Posterior vena cava (tissue), 2 donors: ENCODE results near the gene MALL. TPM values are rescaled to one million over a fixed set of nuclear protein-coding genes. Genes with fewer than 3 reads are reported as not detected.
"Not testable (repeated sequence)": the region's sequence is repeated elsewhere in the genome, so short reads cannot be mapped to it uniquely, and the experiment has no call there.

Source experiments
- DNase-seq: peaks from one replicate; pipeline ENCODE4 v3.0.0-alpha.2; 2020; ENCODE audit warnings: low spot score
- intact Hi-C, 2 donors: fragments of 100-400 bp; cut with DNase I; formaldehyde crosslinking; loops; one replicate each; pipeline versions ENCODE4 v1.14.1 to v1.14.2; 2022 to 2023
- long read RNA-seq, 2 donors: library from polyadenylated mRNA; unstranded; transcript quantifications; one replicate each; pipeline ENCODE4 v2.0.0, GENCODE V29; 2020 to 2021
- total RNA-seq, 2 donors: library from RNA; stranded (reverse); fragmentation: NEBNext Ultra II Directional; extraction: Animal tissue kit (Norgen Biotek cat#: 25700); gene quantifications; one replicate each; pipeline ENCODE4 v1.2.1, GENCODE V29; 2021
- donor health status: DM: yes; HTN: yes; CAD: no.
- donor health status: DM: yes; HTN: yes; CAD: no.

MALL gene
- total RNA-seq: 10 to 100 TPM; 35.1 to 38.8 TPM
- long read RNA-seq, donor 1, transcript MALL-201 (4 exons, 3,061 nt): major isoform, 16 of 20 reads
- long read RNA-seq, donor 1, partial matches to known transcripts: 0 of 20 reads
- long read RNA-seq, donor 1, other reads (novel, unspliced or antisense): 4 of 20 reads
- long read RNA-seq, donor 2, transcript MALL-201 (4 exons, 3,061 nt): major isoform, 150 of 176 reads
- long read RNA-seq, donor 2, partial matches to known transcripts: 8 of 176 reads
- long read RNA-seq, donor 2, other reads (novel, unspliced or antisense): 17 of 176 reads

DNA sequence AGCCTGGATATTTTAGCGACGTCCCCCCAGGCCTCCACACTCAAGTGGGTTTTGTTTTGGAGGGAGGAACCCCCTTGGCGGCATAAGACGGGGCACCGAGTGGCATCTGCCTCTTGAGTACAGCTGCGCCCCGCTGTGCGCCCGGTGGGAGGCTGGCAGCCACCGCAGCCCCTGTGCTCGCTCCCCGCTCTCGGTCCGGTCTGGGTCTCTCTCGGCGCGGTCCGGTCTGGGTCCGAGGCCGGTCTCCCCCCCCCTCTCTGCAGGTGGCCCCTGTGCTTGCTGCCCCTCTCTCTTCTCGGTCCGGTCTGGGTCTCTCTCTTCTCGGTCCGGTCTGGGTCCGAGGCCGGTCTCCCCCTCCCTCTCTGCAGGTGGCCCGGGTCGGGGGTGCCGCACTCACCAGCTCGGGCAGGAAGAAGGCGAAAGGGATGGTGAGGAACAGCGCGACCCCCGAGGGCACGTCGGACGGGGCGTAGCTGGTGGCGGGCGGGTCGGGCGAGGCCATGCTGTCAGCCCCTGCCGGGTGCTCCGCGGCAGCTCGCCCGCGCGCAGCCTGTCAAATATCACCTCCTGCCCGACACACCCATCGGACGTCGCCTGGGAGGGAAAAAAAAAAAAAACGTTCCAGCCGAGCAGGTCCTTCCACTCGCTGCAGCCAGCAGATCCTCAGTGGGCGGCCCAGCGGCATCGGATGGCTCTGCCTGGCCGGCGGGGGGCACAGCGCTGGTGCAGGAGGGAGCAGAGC, at the start of gene MALL:
MALL (minus strand) TSS at position 532 of the 742 bp plus-strand sequence; CDS start at position 502, 30 bp downstream.
- DNase-seq: no peak
- intact Hi-C loops: no loop called here

GRCh38 chr2:110157153-110157793, 41.7 kb upstream of the MALL start:
- intact Hi-C loops: no loop called here
- no peak for DNase-seq

DNA sequence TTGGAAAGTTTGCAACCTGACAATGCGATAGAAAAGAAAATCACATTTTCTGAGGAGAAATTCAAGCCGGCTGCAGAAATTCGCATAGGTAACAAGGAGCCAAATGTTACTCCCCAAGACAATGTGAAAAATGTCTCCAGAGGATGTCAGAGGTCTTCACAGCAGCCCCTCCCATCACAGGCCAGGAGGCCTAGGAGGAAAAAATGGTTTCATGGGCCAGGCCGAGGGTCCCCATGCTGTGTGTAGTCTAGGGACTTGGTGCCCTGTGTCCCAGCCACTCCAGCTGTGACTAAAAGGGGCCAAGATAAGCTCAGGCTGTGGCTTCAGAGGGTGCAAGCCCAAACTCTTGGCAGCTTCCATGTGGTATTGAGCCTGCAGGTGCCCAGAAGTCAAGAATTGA, 39.2 kb upstream of the MALL start:
- DNase-seq, intact Hi-C loops: not testable (repeated sequence)

DNA sequence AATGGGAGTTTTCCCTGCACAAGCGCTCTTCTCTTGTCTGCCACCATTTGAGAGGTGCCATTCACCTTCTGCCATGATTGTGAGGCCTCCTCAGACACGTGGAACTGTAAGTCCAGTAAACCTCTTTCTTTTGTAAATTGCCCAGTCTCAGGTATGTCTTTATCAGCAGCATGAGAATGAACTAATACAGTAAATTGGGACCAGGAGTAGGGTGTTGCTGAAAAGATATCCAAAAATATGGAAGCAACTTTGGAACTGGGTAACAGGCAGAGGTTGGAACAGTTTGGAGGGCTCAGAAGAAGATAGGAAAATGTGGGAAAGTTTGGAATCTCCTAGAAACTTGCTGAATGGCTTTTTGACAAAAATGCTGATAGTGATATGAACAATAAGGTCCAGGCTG, 38.6 kb upstream of the MALL start:
- DNase-seq, intact Hi-C loops: not testable (repeated sequence)

- intact Hi-C loops: no loop called here
- no peak for DNase-seq
Measured at GRCh38 chr2:110153416-110153815, 37.8 kb upstream of the MALL start.

DNA sequence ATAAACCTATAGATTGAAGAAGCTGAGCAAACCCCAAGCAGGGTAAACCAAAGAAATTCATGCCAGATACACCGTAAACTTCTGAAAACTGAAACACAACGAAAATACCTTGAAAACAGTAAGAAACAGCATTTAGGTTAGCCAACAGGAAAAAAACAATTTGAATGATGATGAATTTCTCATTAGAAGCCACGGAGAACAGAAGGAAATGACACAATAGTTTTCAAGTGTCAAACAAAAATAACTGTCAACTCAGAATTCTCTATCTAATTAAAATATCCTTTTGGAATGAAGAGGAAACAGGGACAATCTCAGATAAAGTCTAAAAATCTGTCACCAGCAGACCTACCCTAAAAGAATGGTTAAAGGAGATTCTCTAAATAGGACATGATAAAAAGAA, 37.3 kb upstream of the MALL start:
- intact Hi-C loops: no loop called here

DNA sequence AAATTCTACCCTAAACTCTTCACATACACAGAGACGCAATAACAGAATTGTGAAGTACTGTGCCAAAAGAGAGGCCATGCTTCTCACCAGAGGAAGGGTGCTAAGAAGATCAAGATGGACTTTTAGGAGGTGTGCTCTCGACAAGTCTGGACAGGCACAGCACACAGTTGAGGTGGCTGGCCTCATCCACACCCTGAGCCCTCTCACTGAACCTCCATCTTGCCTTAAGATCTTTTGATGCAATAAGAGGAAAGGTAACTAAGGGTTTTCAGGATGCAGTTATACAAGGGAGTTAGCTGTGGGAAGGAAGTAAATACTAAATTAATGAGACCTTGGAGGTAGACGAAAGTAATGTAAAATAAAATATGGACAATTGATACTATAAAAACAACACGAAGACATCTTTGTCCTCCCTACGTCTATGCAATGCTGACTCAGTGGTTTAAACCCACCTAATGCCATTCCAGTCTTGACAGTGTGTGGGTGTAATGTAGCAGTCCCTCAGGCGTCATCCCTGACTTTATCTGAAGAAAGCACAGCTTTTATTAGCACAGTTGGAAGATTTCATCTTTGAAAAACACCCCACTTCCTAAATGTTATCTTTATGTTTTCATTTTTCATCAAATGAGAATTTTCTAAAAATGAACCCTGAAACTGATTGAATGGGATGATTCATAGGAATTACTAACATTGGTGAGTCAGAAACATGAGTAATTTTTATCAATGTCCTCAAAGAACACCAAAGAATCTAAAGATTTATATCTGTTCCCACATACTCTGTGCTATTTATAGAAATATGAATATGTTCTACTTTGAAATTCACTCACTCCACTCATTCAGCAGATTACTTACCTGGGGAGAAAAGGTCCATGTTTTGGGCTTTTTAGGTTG, 34.0 kb upstream of the MALL start:
- intact Hi-C loops: no loop called here

More for the DNA sequence above, 37.3 kb upstream of the MALL start:
- DNase-seq: no peak

DNA sequence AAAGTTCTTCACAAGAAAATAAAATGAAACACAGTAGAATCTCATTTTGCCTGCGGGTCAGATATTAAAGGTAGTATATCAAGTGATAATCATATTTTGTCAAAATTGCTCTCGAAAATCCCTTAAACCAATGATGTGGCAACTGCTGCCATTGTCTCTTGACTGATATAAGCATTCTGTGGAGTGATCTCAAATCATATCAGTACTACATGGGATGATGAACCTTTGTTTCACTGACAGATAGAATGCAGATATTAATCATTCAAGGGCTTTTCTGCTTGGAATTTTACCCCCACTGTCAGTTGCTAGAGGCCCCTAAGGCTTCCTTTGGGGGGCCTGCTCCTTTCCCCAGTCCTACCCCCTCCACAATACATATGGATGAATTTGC, 31.3 kb upstream of the MALL start:
- intact Hi-C loops: no loop called here

More for the DNA sequence above, 34.0 kb upstream of the MALL start:
- DNase-seq: no peak

DNA sequence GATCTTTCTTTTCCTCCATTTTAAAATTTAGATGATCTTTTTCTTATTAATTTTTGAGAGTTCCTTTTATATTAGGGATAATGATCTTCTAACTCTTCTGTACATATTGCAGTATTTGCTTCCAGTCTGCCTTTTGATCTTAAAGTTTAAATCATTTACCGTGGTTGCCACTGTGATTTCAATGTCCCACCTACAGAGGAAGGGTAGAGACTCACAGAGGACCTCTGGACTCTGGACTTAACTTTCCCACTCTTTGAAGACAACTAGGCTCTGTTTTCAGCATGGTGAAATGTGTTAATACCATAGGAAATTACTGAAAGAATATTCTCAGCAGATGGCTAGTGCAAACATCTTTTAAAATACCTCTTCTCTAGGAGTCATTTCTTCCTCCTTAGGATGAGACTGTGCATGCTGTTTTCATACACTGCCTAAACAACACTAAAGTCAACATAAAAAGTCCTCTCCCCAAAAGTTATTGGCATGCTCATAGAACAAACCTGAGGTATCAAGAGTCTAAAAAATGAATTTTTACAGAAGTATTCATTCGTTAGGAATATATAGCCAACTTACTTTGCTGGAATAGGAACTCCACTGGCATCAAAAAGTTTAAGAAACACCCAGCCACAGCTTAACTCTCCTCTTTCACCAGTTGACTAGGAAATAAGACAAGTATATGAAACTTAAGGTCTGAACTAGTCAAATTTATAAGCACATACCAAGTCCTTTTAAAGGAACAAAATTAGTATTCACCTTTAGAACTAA, 30.7 kb upstream of the MALL start:
- intact Hi-C loops: no loop called here
- no peak for DNase-seq

More for the DNA sequence above, 31.3 kb upstream of the MALL start:
- no peak for DNase-seq

GRCh38 chr2:110143982-110144381, 28.4 kb upstream of the MALL start:
- no peak for DNase-seq
- intact Hi-C loops: no loop called here

GRCh38 chr2:110140401-110140800, 24.8 kb upstream of the MALL start:
- intact Hi-C loops: no loop called here
- no peak for DNase-seq

DNA sequence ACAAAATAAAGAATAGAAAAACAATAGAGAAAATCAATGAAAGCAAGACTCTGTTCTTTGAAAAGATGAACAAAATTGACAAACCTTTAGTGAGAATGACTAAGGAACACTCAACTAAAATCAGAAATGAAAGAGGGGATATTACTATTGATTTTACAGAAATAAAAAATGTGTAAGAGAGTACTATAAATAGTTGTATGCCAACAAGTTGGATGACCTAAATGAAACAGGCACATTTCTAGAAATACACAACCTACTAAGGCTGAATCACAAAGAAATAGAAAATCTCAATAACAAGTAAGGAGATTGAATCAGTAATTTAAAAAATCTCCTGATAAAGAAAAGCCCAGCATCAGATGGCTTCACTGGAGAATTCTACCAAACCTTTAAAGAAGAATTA, 18.4 kb upstream of the MALL start:
- intact Hi-C loops: no loop called here
- DNase-seq: no peak

DNA sequence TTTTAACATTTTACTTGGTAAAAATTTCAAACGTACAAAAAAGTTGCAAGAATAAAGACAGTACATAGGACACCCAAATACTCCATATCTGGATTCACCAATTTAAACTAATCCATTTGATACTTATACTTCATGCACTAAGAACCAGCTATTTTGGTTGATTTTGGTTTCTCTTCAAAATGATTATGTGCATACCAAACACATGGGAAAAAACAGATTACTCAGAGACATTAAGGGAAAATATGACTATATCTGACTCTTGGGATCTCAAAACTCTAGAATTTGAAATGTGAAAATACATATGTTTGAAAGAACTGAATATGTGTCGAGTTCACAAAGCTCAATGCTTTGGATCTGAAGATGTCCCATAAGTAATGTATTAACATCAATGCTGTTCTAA, 15.5 kb upstream of the MALL start:
- no peak for DNase-seq
- intact Hi-C loops: no loop called here

GRCh38 chr2:110130757-110131156, 15.1 kb upstream of the MALL start:
- no peak for DNase-seq
- intact Hi-C loops: no loop called here

GRCh38 chr2:110126906-110127305, 11.3 kb upstream of the MALL start:
- intact Hi-C loops: no loop called here
- DNase-seq: no peak

DNA sequence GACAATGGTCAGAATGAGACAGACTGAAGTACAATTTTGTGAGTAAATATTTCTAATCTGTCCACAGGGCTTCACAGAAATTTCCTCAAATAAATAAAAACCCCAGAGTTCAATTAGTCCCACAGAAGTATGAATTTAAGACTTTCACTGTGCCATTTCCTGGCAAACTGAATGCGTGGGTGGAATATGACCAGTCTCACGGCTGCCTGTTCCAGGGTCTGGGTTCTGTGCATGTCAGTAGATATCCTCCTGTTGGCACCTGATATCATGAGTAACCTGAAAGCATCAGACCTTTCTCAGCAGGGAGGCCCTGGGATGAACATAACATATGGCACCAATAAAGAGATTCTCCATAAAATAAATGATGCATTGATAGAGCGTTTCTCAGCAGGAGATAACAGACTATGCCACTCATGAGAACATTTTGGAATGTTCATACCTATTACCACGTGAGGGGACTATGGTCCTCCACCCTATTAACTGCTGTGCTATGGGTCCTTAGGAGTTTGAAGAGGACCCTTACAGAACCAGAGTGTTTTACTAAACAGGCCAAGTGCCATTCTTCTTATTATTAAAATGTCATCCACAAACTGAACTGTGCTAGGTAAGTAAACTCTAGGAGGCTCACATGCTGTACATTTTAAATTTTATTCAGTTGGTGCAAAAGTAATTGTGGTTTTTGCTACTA, 10.6 kb upstream of the MALL start:
- no peak for DNase-seq

GRCh38 chr2:110124939-110125691, 9.5 kb upstream of the MALL start:
- intact Hi-C loops: no loop called here
- DNase-seq: no peak

More for the DNA sequence above, 10.6 kb upstream of the MALL start:
- intact Hi-C loops: no loop called here
